Esophagus (tissue), 2 donors: ENCODE data around the gene APBB1. TPM values are rescaled to one million over a fixed set of nuclear protein-coding genes. Genes with fewer than 3 reads are reported as not detected.

Experiments
- H3K27ac ChIP-seq, 2 donors: one replicate each; pipeline ENCODE4 v1.5.1; 2013; ENCODE audit warnings: low read depth in 2 of 2, mild to moderate bottlenecking in 2 of 2, inconsistent platforms in 1 of 2, low read length in 1 of 2, moderate library complexity in 1 of 2
- H3K27me3 ChIP-seq, 2 donors: one replicate each; pipeline ENCODE4 v1.6.1; 2013; ENCODE audit warnings: low read length in 2 of 2, control low read depth in 1 of 2, mild to moderate bottlenecking in 1 of 2; ENCODE audit not compliant: insufficient read depth in 2 of 2, control insufficient read depth in 1 of 2
- H3K36me3 ChIP-seq, 2 donors: one replicate each; pipeline ENCODE4 v1.6.1; 2013; ENCODE audit warnings: low read length in 1 of 2; ENCODE audit not compliant: control insufficient read depth in 2 of 2, insufficient read depth in 2 of 2
- H3K4me1 ChIP-seq, 2 donors: one replicate each; pipeline ENCODE4 v1.6.1; 2013; ENCODE audit warnings: low read length in 1 of 2; ENCODE audit not compliant: control insufficient read depth in 2 of 2, insufficient read depth in 2 of 2
- H3K4me3 ChIP-seq, 2 donors: one replicate each; pipeline ENCODE4 v1.5.1; 2013; ENCODE audit warnings: low read length in 2 of 2, mild to moderate bottlenecking in 2 of 2, low read depth in 1 of 2, moderate library complexity in 1 of 2
- H3K9me3 ChIP-seq, 2 donors: one replicate each; pipeline ENCODE4 v1.6.1; 2013; ENCODE audit warnings: mild to moderate bottlenecking in 2 of 2, low read depth in 1 of 2, low read length in 1 of 2, moderate library complexity in 1 of 2; ENCODE audit not compliant: control insufficient read depth in 2 of 2, insufficient read depth in 1 of 2
- WGBS, 2 donors: extraction: QIAGEN DNeasy Blood & Tissue Kit; methylation state at CpG; one replicate each; pipeline ENCODE4 v1.1.7; 2013; 5-methylcytosine and 5-hydroxymethylcytosine counted together
- polyA plus RNA-seq, 2 donors: library from polyadenylated mRNA; stranded (reverse); fragments of 200-250 nt; gene quantifications; one replicate each; pipeline ENCODE4 v1.2.3, GENCODE V29; 2013
- donor health status: healthy with polysubstance abuse.
- donor health status: Bipolar disorder and iron deficiency.

APBB1 gene
- polyA plus RNA-seq, 2 donors: 7.1 to 12.0 TPM

DNA sequence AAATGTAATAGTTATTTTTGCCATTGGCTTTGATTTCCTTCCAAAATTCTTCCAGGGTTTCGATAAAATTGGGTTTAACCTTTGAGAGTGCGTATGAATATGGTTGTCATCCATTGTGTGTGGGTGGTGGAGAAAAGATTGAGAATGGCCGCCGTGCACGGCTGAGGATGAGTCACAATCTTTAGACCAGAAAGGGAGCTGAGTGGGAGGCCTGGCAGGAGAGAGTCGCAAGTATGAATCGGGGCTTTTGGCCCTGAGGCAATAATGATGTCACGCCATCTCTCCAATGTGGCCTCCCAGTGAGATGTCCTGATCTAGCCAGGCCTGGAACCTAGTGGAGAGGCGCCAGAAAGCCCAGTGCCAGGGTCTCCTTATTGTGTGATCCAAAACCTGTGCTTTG, 61.7 kb downstream of the APBB1 start:
- H3K9me3 ChIP-seq: no peaks in the 10 kb centered on the region
- H3K27me3 ChIP-seq: no peaks in the 10 kb centered on the region
- H3K4me1 ChIP-seq: peaks cover 0 to 2% of the 10 kb centered on the region in 2 donors
- H3K27ac ChIP-seq: no peak overlapping the region
- whole genome bisulfite sequencing, 2 donors: 22 to 47% methylated on average over 9 of the region's 9 CpGs
- H3K4me3 ChIP-seq: no peak overlapping the region
- H3K36me3 ChIP-seq: no peaks in the 10 kb centered on the region

DNA sequence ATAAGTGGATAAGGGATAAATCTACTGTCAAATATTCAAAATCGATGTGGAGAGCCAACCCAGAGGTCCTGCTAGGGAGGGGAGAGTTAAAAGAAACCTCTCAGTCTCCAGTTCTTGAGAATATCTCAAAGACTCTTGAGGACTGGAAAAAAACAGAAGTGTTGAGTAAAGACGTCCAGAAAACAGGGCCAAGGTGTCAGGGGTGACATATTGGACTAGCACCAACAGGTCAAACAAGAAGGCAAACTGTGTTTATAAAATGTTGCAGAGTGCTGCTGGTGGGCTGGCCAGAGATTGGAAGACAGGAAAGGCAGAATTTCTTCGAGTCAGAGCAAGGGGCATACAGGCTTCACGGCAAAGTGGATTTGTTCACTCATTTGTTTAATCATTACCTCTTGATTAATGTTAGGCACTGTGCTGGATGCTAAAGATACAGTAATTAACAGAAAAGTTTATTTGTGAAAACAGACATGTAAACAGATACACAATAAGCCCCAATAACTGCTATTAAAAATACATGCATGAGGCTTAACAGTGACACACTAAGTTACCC, 62.3 kb downstream of the APBB1 start:
- Histone ChIP-seq H3K4me1 (peaks cover 0 to 2% of the 10 kb centered on the region in 2 donors), H3K27ac (no peak overlapping the region), H3K36me3 (no peaks in the 10 kb centered on the region), H3K4me3 (no peak overlapping the region), H3K9me3 (no peaks in the 10 kb centered on the region), H3K27me3 (no peaks in the 10 kb centered on the region)
- 45 to 47% methylated on average over 4 of the region's 4 CpGs for WGBS, 2 donors

DNA sequence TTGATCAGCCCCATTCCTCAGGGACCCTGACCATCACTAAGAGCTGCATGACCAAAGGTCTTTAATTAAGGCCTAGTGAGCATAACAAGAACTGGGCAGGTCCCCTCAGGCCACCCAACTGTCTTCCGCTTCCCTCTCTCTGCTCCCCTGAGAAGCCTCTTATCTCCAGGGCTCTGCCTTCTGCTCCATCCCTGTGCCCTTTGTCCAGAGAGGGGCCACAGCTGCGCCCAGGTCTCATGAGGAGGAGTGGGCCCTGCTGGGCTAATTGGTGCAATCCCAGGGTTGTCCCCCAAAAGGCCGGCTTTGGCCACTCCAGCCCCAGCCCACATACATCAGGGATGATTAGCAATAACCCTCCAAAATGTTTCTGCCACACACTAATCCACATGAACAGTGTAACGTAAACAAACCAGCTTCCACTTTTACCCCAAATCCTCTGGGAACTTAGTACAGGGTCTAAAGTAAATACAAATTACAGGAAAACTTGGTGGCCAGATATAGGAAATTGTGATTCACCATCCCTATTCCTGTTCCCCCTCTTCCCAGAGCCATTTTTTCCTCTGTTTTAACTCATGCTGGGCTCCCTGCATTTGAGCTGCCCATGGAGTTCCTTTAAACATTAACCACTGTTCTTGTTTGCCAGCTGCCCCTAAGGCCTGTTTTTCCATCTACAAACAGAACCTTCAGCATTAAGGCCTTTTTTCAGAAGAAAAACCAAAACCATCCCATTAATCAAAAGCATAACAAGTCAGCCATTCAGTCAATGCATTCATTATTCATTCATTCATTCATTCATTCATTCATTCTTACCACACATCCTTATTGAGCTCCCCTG, 64.0 kb downstream of the APBB1 start:
- H3K27ac ChIP-seq: no peak overlapping the region
- H3K36me3 ChIP-seq: no peaks in the 10 kb centered on the region
- 66 to 76% methylated on average over 4 of the region's 4 CpGs for WGBS, 2 donors

DNA sequence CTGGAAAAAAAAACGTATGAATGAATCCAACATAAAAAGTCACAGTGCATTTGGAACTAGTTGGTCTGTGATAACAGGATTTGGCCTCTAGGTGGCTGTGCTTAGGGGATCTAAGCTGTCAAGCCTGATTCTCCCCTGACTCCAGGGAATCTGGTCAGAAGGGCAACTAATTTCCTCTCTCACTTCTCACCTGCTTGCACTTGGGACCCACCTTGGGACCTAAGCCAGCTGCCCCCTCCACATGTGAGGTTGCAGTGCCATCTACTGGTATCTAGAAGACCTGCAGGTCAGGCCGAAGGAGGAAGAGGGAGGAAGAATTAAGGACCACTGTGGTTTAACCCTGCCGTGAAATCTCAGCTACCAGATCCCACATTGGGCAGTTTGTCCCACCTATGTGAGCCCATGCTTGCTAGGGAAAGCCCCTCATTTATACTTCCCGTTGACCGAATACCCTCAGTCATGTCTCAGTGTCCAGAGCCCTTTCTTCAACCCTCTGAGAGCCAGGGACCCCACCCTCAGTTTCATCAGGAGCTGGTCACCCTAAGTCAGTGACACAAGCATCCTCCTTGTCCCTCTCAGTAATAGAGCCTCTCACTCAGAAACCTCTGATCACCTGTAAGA, 65.4 kb downstream of the APBB1 start:
- Histone ChIP-seq H3K36me3 (no peaks in the 10 kb centered on the region), H3K9me3 (no peaks in the 10 kb centered on the region), H3K4me1 (peaks cover 0 to 2% of the 10 kb centered on the region in 2 donors), H3K27ac (no peak overlapping the region), H3K27me3 (no peaks in the 10 kb centered on the region), H3K4me3 (no peak overlapping the region)
- 10 to 15% methylated on average over 5 of the region's 5 CpGs for WGBS, 2 donors

More for the DNA sequence above, 64.0 kb downstream of the APBB1 start:
- no peak overlapping the region for H3K4me3 ChIP-seq
- H3K27me3 ChIP-seq: no peaks in the 10 kb centered on the region
- no peaks in the 10 kb centered on the region for H3K9me3 ChIP-seq
- H3K4me1 ChIP-seq: peaks cover 0 to 2% of the 10 kb centered on the region in 2 donors

DNA sequence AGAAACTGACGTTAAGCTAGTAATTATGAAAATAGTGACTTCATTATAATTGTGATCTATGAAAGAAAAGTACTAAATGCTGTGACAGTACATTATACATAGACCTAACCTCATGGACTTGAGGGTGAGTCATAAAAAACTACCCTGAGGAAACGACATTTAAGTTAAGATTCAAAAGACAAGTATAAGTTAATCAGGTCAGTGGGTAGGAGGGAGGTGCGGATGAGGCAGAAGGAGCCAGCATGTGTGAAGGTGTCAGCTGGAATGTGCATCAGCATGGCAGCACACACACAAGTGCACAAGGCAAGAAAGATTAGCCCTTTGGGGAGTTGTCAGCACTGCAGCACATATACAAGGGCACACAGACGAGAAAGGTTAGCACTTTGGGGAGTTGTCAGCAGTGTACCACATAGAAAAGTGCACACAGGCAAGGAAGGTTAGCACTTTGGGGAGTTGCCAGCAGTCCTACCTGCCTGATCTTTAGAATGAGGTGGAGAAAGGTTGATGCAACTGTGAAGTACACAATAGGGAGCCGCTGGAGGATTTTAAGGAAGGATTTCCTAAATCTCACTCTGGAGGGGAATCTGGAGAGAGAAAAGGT, 67.0 kb downstream of the APBB1 start:
- Histone ChIP-seq H3K27me3 (no peaks in the 10 kb centered on the region), H3K4me1 (no peaks in the 10 kb centered on the region), H3K9me3 (no peaks in the 10 kb centered on the region), H3K36me3 (no peaks in the 10 kb centered on the region), H3K27ac (no peak overlapping the region), H3K4me3 (no peak overlapping the region)
- WGBS, 2 donors: 62 to 63% methylated on average over 5 of the region's 5 CpGs

DNA sequence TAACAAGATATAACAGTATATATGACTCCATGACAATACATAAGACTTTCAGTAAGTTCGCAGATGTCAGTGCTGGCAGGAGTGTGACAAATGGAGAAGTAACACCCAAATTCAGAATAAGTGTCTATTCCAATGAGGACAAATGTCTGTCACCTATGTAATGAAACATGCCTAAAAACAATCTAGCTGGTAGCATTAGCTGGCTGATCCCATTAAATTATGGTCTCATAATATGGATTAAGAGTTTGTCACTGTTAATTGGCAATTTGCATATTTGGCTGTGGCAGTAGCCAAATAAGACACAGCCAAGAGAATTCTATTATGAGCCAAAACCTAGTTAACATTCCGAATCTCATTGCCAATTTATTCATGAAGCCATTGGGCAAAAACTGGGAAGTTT, 68.4 kb downstream of the APBB1 start:
- no peaks in the 10 kb centered on the region for H3K9me3 ChIP-seq
- H3K36me3 ChIP-seq: no peaks in the 10 kb centered on the region
- H3K4me1 ChIP-seq: no peaks in the 10 kb centered on the region
- H3K27ac ChIP-seq: no peak overlapping the region
- H3K27me3 ChIP-seq: no peaks in the 10 kb centered on the region
- H3K4me3 ChIP-seq: no peak overlapping the region
- WGBS, 2 donors: 63 to 72% methylated on average over 2 of the region's 2 CpGs

DNA sequence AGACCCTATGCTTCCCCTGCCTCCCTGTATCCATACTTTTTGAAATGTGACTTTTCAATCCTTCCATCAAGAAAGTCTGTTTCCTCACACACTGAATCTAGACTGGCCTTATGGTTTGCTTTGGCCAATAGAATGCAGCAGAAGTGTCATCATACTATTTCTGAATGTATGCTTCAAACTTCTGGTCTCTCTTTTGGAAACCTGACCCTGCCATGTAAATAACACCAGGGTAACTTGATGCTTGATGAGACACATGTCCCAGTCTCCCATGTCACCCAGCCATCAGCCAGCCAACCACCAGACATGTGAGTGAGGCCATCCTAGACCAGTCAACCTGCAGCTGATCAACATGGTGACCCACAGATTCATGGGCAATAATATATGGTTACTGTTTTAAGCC, 68.9 kb downstream of the APBB1 start:
- Histone ChIP-seq H3K4me1 (no peaks in the 10 kb centered on the region), H3K36me3 (no peaks in the 10 kb centered on the region), H3K27ac (no peak overlapping the region), H3K27me3 (no peaks in the 10 kb centered on the region), H3K9me3 (no peaks in the 10 kb centered on the region), H3K4me3 (no peak overlapping the region)

DNA sequence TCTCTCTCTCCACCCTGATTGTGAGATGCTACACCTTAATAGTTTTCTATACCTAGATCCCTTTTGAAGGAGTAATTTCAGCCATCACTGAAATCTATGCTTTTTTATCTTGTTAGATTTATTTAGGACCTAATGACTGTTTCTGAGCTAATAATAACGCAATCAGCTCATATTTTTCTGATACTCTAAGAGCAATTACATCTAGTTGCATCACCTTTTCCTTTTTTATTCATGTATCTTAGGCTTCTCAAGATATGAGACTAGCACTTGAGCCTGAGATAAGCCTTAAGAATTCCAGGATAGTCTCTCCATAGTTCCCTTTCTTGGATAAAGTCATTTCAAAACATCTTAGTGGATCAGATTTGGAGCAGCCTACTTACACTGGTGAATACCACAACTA, 73.5 kb downstream of the APBB1 start:
- no peaks in the 10 kb centered on the region for H3K4me1 ChIP-seq
- H3K27ac ChIP-seq: no peak overlapping the region
- H3K4me3 ChIP-seq: no peak overlapping the region
- H3K27me3 ChIP-seq: no peaks in the 10 kb centered on the region
- 89 to 96% methylated on average over 1 of the region's 1 CpG for WGBS, 2 donors
- H3K9me3 ChIP-seq: no peaks in the 10 kb centered on the region
- no peaks in the 10 kb centered on the region for H3K36me3 ChIP-seq
